ENCODE results near the gene CBLC.

CBLC gene, protein sequence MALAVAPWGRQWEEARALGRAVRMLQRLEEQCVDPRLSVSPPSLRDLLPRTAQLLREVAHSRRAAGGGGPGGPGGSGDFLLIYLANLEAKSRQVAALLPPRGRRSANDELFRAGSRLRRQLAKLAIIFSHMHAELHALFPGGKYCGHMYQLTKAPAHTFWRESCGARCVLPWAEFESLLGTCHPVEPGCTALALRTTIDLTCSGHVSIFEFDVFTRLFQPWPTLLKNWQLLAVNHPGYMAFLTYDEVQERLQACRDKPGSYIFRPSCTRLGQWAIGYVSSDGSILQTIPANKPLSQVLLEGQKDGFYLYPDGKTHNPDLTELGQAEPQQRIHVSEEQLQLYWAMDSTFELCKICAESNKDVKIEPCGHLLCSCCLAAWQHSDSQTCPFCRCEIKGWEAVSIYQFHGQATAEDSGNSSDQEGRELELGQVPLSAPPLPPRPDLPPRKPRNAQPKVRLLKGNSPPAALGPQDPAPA

DNA sequence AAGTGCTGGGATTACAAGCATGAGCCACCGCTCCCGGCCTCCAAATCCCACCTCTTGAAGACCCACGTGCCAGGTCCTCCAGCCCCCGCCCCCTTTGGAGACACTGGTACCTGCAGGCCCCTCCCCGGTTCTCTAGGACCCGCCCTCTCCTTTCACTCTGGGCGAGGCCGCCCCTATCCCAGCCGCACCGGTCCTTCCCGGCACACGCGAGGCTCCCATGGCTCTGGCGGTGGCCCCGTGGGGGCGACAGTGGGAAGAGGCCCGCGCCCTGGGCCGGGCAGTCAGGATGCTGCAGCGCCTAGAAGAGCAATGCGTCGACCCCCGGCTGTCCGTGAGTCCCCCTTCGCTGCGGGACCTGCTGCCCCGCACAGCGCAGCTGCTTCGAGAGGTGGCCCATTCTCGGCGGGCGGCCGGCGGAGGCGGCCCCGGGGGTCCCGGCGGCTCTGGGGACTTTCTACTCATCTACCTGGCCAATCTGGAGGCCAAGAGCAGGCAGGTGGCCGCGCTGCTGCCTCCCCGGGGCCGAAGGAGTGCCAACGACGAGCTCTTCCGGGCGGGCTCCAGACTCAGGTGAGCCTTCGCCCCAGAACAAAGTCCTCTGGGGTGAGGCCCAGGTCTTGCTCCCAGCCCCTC lies at the start of gene CBLC:
CBLC (plus strand) TSS at position 176 of the 633 bp plus-strand sequence; CDS start at position 218, 42 bp downstream.
- Histone ChIP-seq H3K36me3 (ENCODE audit: control insufficient read depth in 2 of 2, insufficient read depth in 1 of 2, low read length in 2 of 2) (no peaks in the 10 kb centered on the region), H3K9me3 (ENCODE audit: control insufficient read depth, insufficient read depth, low read depth, low read length) (no peaks in the 10 kb centered on the region), H3K27ac (ENCODE audit: extremely low read depth, low read depth, low read length) (no peak within 1 kb of the TSS), H3K4me1 (ENCODE audit: control insufficient read depth, insufficient read depth, low read length) (0 out of 2 replicates have a peak, but pooled peaks cover 4% of the 10 kb centered on the region), H3K4me3 (ENCODE audit: low read depth, low read length) (no peak within 1 kb of the TSS)
- ChIA-PET CTCF (interaction anchor here (1.9 kb wide), 1 partner anchor 54 kb away, joined by 7 read pairs; no protein-coding TSS in a partner anchor), POLR2A (no interaction called here)
- no peak for TF ChIP-seq HOXD13 (CRISPR knock-in tag; IDR thresholded peaks at IDR 0.05; ENCODE audit: borderline replicate concordance)
- TF ChIP-seq, protein P1, sequence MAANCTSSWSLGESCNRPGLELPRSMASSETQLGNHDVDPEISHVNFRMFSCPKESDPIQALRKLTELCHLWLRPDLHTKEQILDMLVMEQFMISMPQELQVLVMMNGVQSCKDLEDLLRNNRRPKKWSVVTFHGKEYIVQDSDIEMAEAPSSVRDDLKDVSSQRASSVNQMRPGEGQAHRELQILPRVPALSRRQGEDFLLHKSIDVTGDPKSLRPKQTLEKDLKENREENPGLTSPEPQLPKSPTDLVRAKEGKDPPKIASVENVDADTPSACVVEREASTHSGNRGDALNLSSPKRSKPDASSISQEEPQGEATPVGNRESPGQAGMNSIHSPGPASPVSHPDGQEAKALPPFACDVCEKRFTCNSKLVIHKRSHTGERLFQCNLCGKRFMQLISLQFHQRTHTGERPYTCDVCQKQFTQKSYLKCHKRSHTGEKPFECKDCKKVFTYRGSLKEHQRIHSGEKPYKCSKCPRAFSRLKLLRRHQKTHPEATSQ (tag by site-specific recombination; IDR thresholded peaks at IDR 0.05) = no peak
- no peak for TF ChIP-seq SP3 (tag by site-specific recombination; IDR thresholded peaks at IDR 0.05)
- no peak for TF ChIP-seq ZNF623 (tag by site-specific recombination; IDR thresholded peaks at IDR 0.05)
- no peak for TF ChIP-seq ZNF514 (tag by site-specific recombination; IDR thresholded peaks at IDR 0.05)
- TF ChIP-seq ZNF23 (tag by site-specific recombination; IDR thresholded peaks at IDR 0.05; ENCODE audit: borderline replicate concordance) = no peak
- TF ChIP-seq, protein P2, sequence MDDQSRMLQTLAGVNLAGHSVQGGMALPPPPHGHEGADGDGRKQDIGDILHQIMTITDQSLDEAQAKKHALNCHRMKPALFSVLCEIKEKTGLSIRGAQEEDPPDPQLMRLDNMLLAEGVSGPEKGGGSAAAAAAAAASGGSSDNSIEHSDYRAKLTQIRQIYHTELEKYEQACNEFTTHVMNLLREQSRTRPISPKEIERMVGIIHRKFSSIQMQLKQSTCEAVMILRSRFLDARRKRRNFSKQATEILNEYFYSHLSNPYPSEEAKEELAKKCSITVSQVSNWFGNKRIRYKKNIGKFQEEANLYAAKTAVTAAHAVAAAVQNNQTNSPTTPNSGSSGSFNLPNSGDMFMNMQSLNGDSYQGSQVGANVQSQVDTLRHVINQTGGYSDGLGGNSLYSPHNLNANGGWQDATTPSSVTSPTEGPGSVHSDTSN (CRISPR knock-in tag; IDR thresholded peaks at IDR 0.05) = no peak
- TF ChIP-seq, protein P3, sequence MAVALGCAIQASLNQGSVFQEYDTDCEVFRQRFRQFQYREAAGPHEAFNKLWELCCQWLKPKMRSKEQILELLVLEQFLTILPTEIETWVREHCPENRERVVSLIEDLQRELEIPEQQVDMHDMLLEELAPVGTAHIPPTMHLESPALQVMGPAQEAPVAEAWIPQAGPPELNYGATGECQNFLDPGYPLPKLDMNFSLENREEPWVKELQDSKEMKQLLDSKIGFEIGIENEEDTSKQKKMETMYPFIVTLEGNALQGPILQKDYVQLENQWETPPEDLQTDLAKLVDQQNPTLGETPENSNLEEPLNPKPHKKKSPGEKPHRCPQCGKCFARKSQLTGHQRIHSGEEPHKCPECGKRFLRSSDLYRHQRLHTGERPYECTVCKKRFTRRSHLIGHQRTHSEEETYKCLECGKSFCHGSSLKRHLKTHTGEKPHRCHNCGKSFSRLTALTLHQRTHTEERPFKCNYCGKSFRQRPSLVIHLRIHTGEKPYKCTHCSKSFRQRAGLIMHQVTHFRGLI (tag by site-specific recombination; IDR thresholded peaks at IDR 0.05) = no peak
- TF ChIP-seq ZNF548 (tag by site-specific recombination; IDR thresholded peaks at IDR 0.05) = no peak
- no peak for TF ChIP-seq ZNF473 (tag by site-specific recombination; IDR thresholded peaks at IDR 0.05)
- TF ChIP-seq ZNF707 (tag by site-specific recombination; IDR thresholded peaks at IDR 0.05) = no peak
- no peak for TF ChIP-seq ZNF114 (tag by site-specific recombination; IDR thresholded peaks at IDR 0.05)
- TF ChIP-seq ZFP3 (tag by site-specific recombination; IDR thresholded peaks at IDR 0.05; ENCODE audit: low read depth) = no peak

DNA sequence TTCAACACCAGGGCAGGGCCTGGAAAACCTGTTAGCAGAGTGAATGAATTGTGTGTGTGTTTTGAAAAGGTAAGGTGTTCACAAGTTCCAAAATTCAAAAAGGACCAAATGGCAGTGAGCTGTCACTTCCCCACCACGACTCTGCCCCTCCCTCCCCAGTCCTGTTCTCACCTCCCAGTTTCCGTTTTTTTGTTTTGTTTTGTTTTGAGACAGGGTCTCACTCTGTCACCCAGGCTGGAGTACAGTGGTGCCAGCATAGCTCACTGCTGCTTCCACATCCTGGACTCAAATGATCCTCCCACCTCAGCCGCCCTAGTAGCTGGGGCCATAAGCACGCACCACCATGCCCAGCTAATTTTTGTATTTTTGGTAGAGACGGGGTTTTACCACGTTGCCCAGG lies 49.5 kb upstream of the CBLC start:
- Histone ChIP-seq H3K36me3 (ENCODE audit: control insufficient read depth in 2 of 2, insufficient read depth in 1 of 2, low read length in 2 of 2) (no peaks in the 10 kb centered on the region; a peak in 1 of 3 replicates), H3K4me1 (ENCODE audit: control insufficient read depth, insufficient read depth, low read length) (no peaks in the 10 kb centered on the region), H3K27ac (ENCODE audit: extremely low read depth, low read depth, low read length) (no peak overlapping the region), H3K4me3 (ENCODE audit: low read depth, low read length) (no peak overlapping the region), H3K9me3 (ENCODE audit: control insufficient read depth, insufficient read depth, low read depth, low read length) (no peaks in the 10 kb centered on the region)
- TF ChIP-seq, protein P4, sequence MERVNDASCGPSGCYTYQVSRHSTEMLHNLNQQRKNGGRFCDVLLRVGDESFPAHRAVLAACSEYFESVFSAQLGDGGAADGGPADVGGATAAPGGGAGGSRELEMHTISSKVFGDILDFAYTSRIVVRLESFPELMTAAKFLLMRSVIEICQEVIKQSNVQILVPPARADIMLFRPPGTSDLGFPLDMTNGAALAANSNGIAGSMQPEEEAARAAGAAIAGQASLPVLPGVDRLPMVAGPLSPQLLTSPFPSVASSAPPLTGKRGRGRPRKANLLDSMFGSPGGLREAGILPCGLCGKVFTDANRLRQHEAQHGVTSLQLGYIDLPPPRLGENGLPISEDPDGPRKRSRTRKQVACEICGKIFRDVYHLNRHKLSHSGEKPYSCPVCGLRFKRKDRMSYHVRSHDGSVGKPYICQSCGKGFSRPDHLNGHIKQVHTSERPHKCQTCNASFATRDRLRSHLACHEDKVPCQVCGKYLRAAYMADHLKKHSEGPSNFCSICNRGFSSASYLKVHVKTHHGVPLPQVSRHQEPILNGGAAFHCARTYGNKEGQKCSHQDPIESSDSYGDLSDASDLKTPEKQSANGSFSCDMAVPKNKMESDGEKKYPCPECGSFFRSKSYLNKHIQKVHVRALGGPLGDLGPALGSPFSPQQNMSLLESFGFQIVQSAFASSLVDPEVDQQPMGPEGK (tag by site-specific recombination; IDR thresholded peaks at IDR 0.05) = no peak
- TF ChIP-seq ZNF350 (tag by site-specific recombination; IDR thresholded peaks at IDR 0.05) (no peak), ZNF138 (tag by site-specific recombination; IDR thresholded peaks at IDR 0.05; ENCODE audit: borderline replicate concordance) (no peak), ZFHX2 (tag by site-specific recombination; conservative IDR thresholded peaks at IDR 0.05) (no peak), YY2 (tag by site-specific recombination; IDR thresholded peaks at IDR 0.05) (no peak), ZNF239 (tag by site-specific recombination; IDR thresholded peaks at IDR 0.05) (no peak), ZNF707 (tag by site-specific recombination; IDR thresholded peaks at IDR 0.05) (no peak), KLF16 (tag by site-specific recombination; IDR thresholded peaks at IDR 0.05) (no peak), ZNF600 (tag by site-specific recombination; IDR thresholded peaks at IDR 0.05) (no peak), ZSCAN23 (tag by site-specific recombination; IDR thresholded peaks at IDR 0.05) (no peak), KLF1 (tag by site-specific recombination; IDR thresholded peaks at IDR 0.05) (no peak)
- ChIA-PET CTCF (interaction anchor here (0.5 to 11.1 kb wide), 11 partner anchors 11 to 301 kb away, joined by 3 to 453 read pairs (median 4); partner anchors contain the start of gene NECTIN2), POLR2A (no interaction called here)
